ENCODE results near the gene COG3.

COG3 gene

GRCh38 chr13:45474584-45475454 is 10.1 kb downstream of the COG3 start:
- Histone ChIP-seq H3K27ac (ENCODE audit: insufficient read depth, low read length, poor library complexity, severe bottlenecking) (no peak overlapping the region), H3K27me3 (replicated peaks; ENCODE audit: control insufficient read depth, insufficient read depth, low read length, poor library complexity, severe bottlenecking) (no peaks in the 10 kb centered on the region), H3K4me3 (ENCODE audit: insufficient read depth, low read depth, low read length, poor library complexity, severe bottlenecking) (no peak overlapping the region), H3K36me3 (ENCODE audit: control insufficient read depth, insufficient read depth, low read length) (peaks cover 12% of the 10 kb centered on the region), H3K4me1 (ENCODE audit: control insufficient read depth, insufficient read depth, low read length, poor library complexity, severe bottlenecking) (no peaks in the 10 kb centered on the region), H3K9me3 (ENCODE audit: control insufficient read depth, low read length) (no peaks in the 10 kb centered on the region)
- DNase-seq = no peak

DNA sequence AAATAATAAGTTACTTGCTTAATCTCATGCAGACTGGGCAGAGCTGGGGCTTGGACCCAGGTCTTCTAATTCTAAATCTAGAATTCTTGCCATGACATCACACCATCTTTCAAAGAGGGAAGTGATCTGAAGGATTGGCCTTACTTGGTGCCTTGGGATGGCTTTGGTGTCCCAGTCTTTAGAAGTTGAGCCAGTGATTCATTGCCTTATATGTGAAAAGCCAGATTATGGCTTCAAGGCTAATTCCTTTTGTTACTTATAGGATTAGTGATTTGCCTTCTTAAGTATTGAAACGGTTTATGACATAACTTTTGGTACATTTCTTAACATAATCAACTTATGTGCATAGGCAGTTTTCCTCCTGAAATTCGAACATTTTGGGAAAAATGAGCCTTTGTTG is 14.9 kb downstream of the COG3 start:
- H3K4me1 ChIP-seq (ENCODE audit: control insufficient read depth, insufficient read depth, low read length, poor library complexity, severe bottlenecking) = no peaks in the 10 kb centered on the region
- no peak for DNase-seq
- H3K9me3 ChIP-seq (ENCODE audit: control insufficient read depth, low read length) = no peaks in the 10 kb centered on the region
- H3K36me3 ChIP-seq (ENCODE audit: control insufficient read depth, insufficient read depth, low read length) = peaks cover 42% of the 10 kb centered on the region
- H3K27ac ChIP-seq (ENCODE audit: insufficient read depth, low read length, poor library complexity, severe bottlenecking) = no peak overlapping the region
- no peak overlapping the region for H3K4me3 ChIP-seq (ENCODE audit: insufficient read depth, low read depth, low read length, poor library complexity, severe bottlenecking)
- H3K27me3 ChIP-seq (replicated peaks; ENCODE audit: control insufficient read depth, insufficient read depth, low read length, poor library complexity, severe bottlenecking) = no peaks in the 10 kb centered on the region

GRCh38 chr13:45481688-45482087 is 16.9 kb downstream of the COG3 start:
- H3K36me3 ChIP-seq (ENCODE audit: control insufficient read depth, insufficient read depth, low read length) = peaks cover 42% of the 10 kb centered on the region

GRCh38 chr13:45482571-45483173 is 17.9 kb downstream of the COG3 start:
- Histone ChIP-seq H3K27ac (ENCODE audit: insufficient read depth, low read length, poor library complexity, severe bottlenecking) (no peak overlapping the region), H3K27me3 (replicated peaks; ENCODE audit: control insufficient read depth, insufficient read depth, low read length, poor library complexity, severe bottlenecking) (no peaks in the 10 kb centered on the region), H3K9me3 (ENCODE audit: control insufficient read depth, low read length) (no peaks in the 10 kb centered on the region), H3K36me3 (ENCODE audit: control insufficient read depth, insufficient read depth, low read length) (peaks cover 38% of the 10 kb centered on the region), H3K4me1 (ENCODE audit: control insufficient read depth, insufficient read depth, low read length, poor library complexity, severe bottlenecking) (no peaks in the 10 kb centered on the region), H3K4me3 (ENCODE audit: insufficient read depth, low read depth, low read length, poor library complexity, severe bottlenecking) (no peak overlapping the region)
- no peak for DNase-seq

More at GRCh38 chr13:45481688-45482087, 16.9 kb downstream of the COG3 start:
- DNase-seq = no peak
- Histone ChIP-seq H3K27me3 (replicated peaks; ENCODE audit: control insufficient read depth, insufficient read depth, low read length, poor library complexity, severe bottlenecking) (no peaks in the 10 kb centered on the region), H3K4me3 (ENCODE audit: insufficient read depth, low read depth, low read length, poor library complexity, severe bottlenecking) (no peak overlapping the region), H3K27ac (ENCODE audit: insufficient read depth, low read length, poor library complexity, severe bottlenecking) (no peak overlapping the region), H3K9me3 (ENCODE audit: control insufficient read depth, low read length) (no peaks in the 10 kb centered on the region), H3K4me1 (ENCODE audit: control insufficient read depth, insufficient read depth, low read length, poor library complexity, severe bottlenecking) (no peaks in the 10 kb centered on the region)

DNA sequence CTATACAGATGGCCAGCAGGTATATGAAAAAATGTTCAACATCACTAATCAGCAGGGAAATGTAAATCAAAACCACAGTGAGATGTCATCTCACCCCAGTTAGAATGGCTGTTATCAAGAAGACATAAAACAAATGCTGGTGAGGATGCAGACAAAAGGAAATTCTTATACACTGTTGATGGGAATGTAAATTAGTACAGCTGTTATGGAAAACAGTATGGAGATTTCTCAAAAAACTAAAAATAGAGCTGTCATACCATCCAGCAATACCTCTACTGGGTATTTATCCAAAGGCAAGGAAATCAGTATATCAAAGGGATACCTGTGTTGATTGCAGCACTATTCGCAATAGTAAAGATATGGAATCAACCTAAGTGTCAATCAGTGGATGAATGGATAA is 22.9 kb downstream of the COG3 start:
- DNase-seq = no peak
- no peak overlapping the region for H3K27ac ChIP-seq (ENCODE audit: insufficient read depth, low read length, poor library complexity, severe bottlenecking)
- H3K36me3 ChIP-seq (ENCODE audit: control insufficient read depth, insufficient read depth, low read length) = peaks cover 33% of the 10 kb centered on the region
- no peaks in the 10 kb centered on the region for H3K27me3 ChIP-seq (replicated peaks; ENCODE audit: control insufficient read depth, insufficient read depth, low read length, poor library complexity, severe bottlenecking)
- H3K4me3 ChIP-seq (ENCODE audit: insufficient read depth, low read depth, low read length, poor library complexity, severe bottlenecking) = no peak overlapping the region
- no peaks in the 10 kb centered on the region for H3K9me3 ChIP-seq (ENCODE audit: control insufficient read depth, low read length)
- H3K4me1 ChIP-seq (ENCODE audit: control insufficient read depth, insufficient read depth, low read length, poor library complexity, severe bottlenecking) = no peaks in the 10 kb centered on the region

- DNase-seq = no peak
- Histone ChIP-seq H3K27me3 (replicated peaks; ENCODE audit: control insufficient read depth, insufficient read depth, low read length, poor library complexity, severe bottlenecking) (no peaks in the 10 kb centered on the region), H3K27ac (ENCODE audit: insufficient read depth, low read length, poor library complexity, severe bottlenecking) (no peak overlapping the region), H3K9me3 (ENCODE audit: control insufficient read depth, low read length) (no peaks in the 10 kb centered on the region), H3K36me3 (ENCODE audit: control insufficient read depth, insufficient read depth, low read length) (peaks cover 28% of the 10 kb centered on the region), H3K4me1 (ENCODE audit: control insufficient read depth, insufficient read depth, low read length, poor library complexity, severe bottlenecking) (no peaks in the 10 kb centered on the region), H3K4me3 (ENCODE audit: insufficient read depth, low read depth, low read length, poor library complexity, severe bottlenecking) (no peak overlapping the region)
These were observed 25.3 kb downstream of the COG3 start for GRCh38 chr13:45490068-45490467.

GRCh38 chr13:45492538-45492937 is 27.8 kb downstream of the COG3 start:
- no peaks in the 10 kb centered on the region for H3K27me3 ChIP-seq (replicated peaks; ENCODE audit: control insufficient read depth, insufficient read depth, low read length, poor library complexity, severe bottlenecking)
- no peak for DNase-seq
- no peak overlapping the region for H3K27ac ChIP-seq (ENCODE audit: insufficient read depth, low read length, poor library complexity, severe bottlenecking)
- no peaks in the 10 kb centered on the region for H3K4me1 ChIP-seq (ENCODE audit: control insufficient read depth, insufficient read depth, low read length, poor library complexity, severe bottlenecking)
- no peak overlapping the region for H3K4me3 ChIP-seq (ENCODE audit: insufficient read depth, low read depth, low read length, poor library complexity, severe bottlenecking)
- no peaks in the 10 kb centered on the region for H3K9me3 ChIP-seq (ENCODE audit: control insufficient read depth, low read length)
- peaks cover 35% of the 10 kb centered on the region for H3K36me3 ChIP-seq (ENCODE audit: control insufficient read depth, insufficient read depth, low read length)

DNA sequence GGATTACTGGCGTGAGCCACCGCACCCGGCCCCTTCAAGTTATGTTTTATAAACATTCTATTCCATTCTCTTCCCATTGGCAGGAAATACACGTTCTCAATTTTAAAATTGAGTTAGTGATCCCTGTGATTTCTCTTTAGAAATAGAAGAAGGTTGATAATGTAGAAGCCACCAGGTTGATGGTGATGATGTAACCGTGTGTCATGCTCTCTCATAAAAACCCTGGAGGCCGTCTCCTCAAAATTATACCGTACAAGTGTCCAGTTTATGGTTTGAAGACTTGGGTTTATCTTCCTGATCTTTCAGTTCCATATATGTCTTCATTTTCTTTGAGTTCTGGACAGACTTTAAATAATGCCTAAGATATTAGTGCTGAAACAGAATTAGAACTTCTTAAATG is 32.2 kb downstream of the COG3 start:
- Histone ChIP-seq H3K36me3 (ENCODE audit: control insufficient read depth, insufficient read depth, low read length) (peaks cover 40% of the 10 kb centered on the region), H3K4me1 (ENCODE audit: control insufficient read depth, insufficient read depth, low read length, poor library complexity, severe bottlenecking) (no peaks in the 10 kb centered on the region), H3K27ac (ENCODE audit: insufficient read depth, low read length, poor library complexity, severe bottlenecking) (no peak overlapping the region), H3K4me3 (ENCODE audit: insufficient read depth, low read depth, low read length, poor library complexity, severe bottlenecking) (no peak overlapping the region), H3K27me3 (replicated peaks; ENCODE audit: control insufficient read depth, insufficient read depth, low read length, poor library complexity, severe bottlenecking) (no peaks in the 10 kb centered on the region), H3K9me3 (ENCODE audit: control insufficient read depth, low read length) (no peaks in the 10 kb centered on the region)
- no peak for DNase-seq

- no peak overlapping the region for H3K27ac ChIP-seq (ENCODE audit: insufficient read depth, low read length, poor library complexity, severe bottlenecking)
- H3K27me3 ChIP-seq (replicated peaks; ENCODE audit: control insufficient read depth, insufficient read depth, low read length, poor library complexity, severe bottlenecking) = no peaks in the 10 kb centered on the region
- H3K4me3 ChIP-seq (ENCODE audit: insufficient read depth, low read depth, low read length, poor library complexity, severe bottlenecking) = no peak overlapping the region
- no peaks in the 10 kb centered on the region for H3K4me1 ChIP-seq (ENCODE audit: control insufficient read depth, insufficient read depth, low read length, poor library complexity, severe bottlenecking)
- no peak for DNase-seq
- H3K36me3 ChIP-seq (ENCODE audit: control insufficient read depth, insufficient read depth, low read length) = peaks cover 44% of the 10 kb centered on the region
- H3K9me3 ChIP-seq (ENCODE audit: control insufficient read depth, low read length) = no peaks in the 10 kb centered on the region
These were observed 35.9 kb downstream of the COG3 start for GRCh38 chr13:45500492-45501174.

DNA sequence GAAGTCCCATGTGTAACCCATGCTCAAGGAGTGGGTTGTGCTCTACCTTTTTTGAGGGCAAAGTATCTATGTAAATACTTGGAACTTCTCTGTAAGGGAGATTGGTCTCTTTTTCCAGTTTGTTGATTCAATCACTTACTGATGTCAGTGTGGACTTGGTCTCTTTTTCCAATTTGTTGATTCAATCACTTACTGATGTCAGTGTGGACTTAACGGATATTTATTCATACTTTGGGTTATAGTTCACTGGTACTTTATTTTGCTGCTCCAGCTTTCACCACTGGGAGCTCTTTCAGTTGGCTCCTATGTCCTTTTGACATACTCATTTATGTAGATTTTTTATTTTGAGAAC is 36.4 kb downstream of the COG3 start:
- Histone ChIP-seq H3K27me3 (replicated peaks; ENCODE audit: control insufficient read depth, insufficient read depth, low read length, poor library complexity, severe bottlenecking) (no peaks in the 10 kb centered on the region), H3K4me3 (ENCODE audit: insufficient read depth, low read depth, low read length, poor library complexity, severe bottlenecking) (no peak overlapping the region), H3K4me1 (ENCODE audit: control insufficient read depth, insufficient read depth, low read length, poor library complexity, severe bottlenecking) (no peaks in the 10 kb centered on the region), H3K9me3 (ENCODE audit: control insufficient read depth, low read length) (no peaks in the 10 kb centered on the region), H3K36me3 (ENCODE audit: control insufficient read depth, insufficient read depth, low read length) (peaks cover 48% of the 10 kb centered on the region), H3K27ac (ENCODE audit: insufficient read depth, low read length, poor library complexity, severe bottlenecking) (no peak overlapping the region)
- no peak for DNase-seq
